ENCODE data around the gene TPK1. TPM values are rescaled to one million over a fixed set of nuclear protein-coding genes. Genes with fewer than 3 reads are reported as not detected.

TPK1 gene
- total RNA-seq, 6 donors from 2014 or later = 4.2 to 12.3 (median 9.1) TPM

- no peak overlapping the region for H3K4me3 ChIP-seq
These were observed 311.6 kb downstream of the TPK1 start for GRCh38 chr7:144524271-144524670.

GRCh38 chr7:144523621-144524020 lies 312.2 kb downstream of the TPK1 start:
- no peaks in the 10 kb centered on the region for H3K9me3 ChIP-seq
- DNase-seq = no peak
- no peak overlapping the region for H3K4me3 ChIP-seq
- no peaks in the 10 kb centered on the region for H3K36me3 ChIP-seq
- H3K27me3 ChIP-seq = no peaks in the 10 kb centered on the region
- no peaks in the 10 kb centered on the region for H3K4me1 ChIP-seq
- 83 to 89% methylated on average over 3 of the region's 3 CpGs for WGBS, 2 donors
- TF ChIP-seq POLR2A (IDR thresholded peaks at IDR 0.05) = no peak
- no peak for TF ChIP-seq CTCF (IDR thresholded peaks at IDR 0.05)
- TF ChIP-seq EP300 (IDR thresholded peaks at IDR 0.05) = no peak
- no peak for TF ChIP-seq POLR2AphosphoS5 (IDR thresholded peaks at IDR 0.05)
- no peak for ATAC-seq (ENCODE audit: low FRiP score in 2 of 2)
- no peak overlapping the region for H3K27ac ChIP-seq

More at GRCh38 chr7:144524271-144524670, 311.6 kb downstream of the TPK1 start:
- no peaks in the 10 kb centered on the region for H3K27me3 ChIP-seq
- no peak for TF ChIP-seq CTCF (IDR thresholded peaks at IDR 0.05)
- no peak for TF ChIP-seq POLR2A (IDR thresholded peaks at IDR 0.05)
- TF ChIP-seq EP300 (IDR thresholded peaks at IDR 0.05) = no peak
- TF ChIP-seq POLR2AphosphoS5 (IDR thresholded peaks at IDR 0.05) = no peak
- no peaks in the 10 kb centered on the region for H3K9me3 ChIP-seq
- DNase-seq (no peak), ATAC-seq (ENCODE audit: low FRiP score in 2 of 2) (no peak)
- 76 to 81% methylated on average over 3 of the region's 3 CpGs for WGBS, 2 donors
- no peaks in the 10 kb centered on the region for H3K36me3 ChIP-seq
- H3K27ac ChIP-seq = no peak overlapping the region
- no peaks in the 10 kb centered on the region for H3K4me1 ChIP-seq

GRCh38 chr7:144519925-144520324 lies 315.9 kb downstream of the TPK1 start:
- H3K4me3 ChIP-seq = no peak overlapping the region
- H3K27me3 ChIP-seq = no peaks in the 10 kb centered on the region
- 58 to 66% methylated on average over 4 of the region's 4 CpGs for WGBS, 2 donors
- no peaks in the 10 kb centered on the region for H3K4me1 ChIP-seq
- H3K27ac ChIP-seq = no peak overlapping the region
- ATAC-seq (ENCODE audit: low FRiP score in 2 of 2) (no peak), DNase-seq (no peak)
- H3K9me3 ChIP-seq = no peaks in the 10 kb centered on the region
- TF ChIP-seq CTCF (IDR thresholded peaks at IDR 0.05) (no peak), EP300 (IDR thresholded peaks at IDR 0.05) (no peak)
- H3K36me3 ChIP-seq = no peaks in the 10 kb centered on the region

GRCh38 chr7:144518360-144518759 lies 317.5 kb downstream of the TPK1 start:
- WGBS, 2 donors = 54 to 58% methylated on average over 1 of the region's 1 CpG
- no peaks in the 10 kb centered on the region for H3K36me3 ChIP-seq
- no peak for ATAC-seq (ENCODE audit: low FRiP score in 2 of 2)
- no peak for TF ChIP-seq EP300 (IDR thresholded peaks at IDR 0.05)
- TF ChIP-seq POLR2AphosphoS5 (IDR thresholded peaks at IDR 0.05) = no peak
- no peak for TF ChIP-seq CTCF (IDR thresholded peaks at IDR 0.05)
- TF ChIP-seq POLR2A (IDR thresholded peaks at IDR 0.05) = no peak
- H3K4me1 ChIP-seq = no peaks in the 10 kb centered on the region
- no peak overlapping the region for H3K27ac ChIP-seq
- DNase-seq = no peak
- no peak overlapping the region for H3K4me3 ChIP-seq
- H3K9me3 ChIP-seq = no peaks in the 10 kb centered on the region
- H3K27me3 ChIP-seq = no peaks in the 10 kb centered on the region

DNA sequence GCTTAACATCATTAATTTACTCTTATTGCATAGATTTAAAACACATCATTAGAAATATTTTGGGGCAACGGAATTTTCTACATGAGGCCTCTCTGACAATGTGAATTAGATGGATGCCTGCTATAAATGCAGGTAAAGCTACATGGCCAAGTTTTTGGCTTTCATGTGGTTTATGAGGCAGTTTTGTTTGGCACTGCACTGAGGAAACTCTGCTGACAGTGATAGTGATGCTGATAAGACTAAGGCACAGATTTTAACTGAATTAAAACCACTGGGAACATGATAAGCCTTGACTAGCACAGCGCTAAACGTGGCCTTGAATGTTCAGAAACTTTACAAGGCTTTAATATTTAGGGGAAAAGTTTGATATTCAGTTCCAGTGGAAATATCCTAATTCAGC lies 318.1 kb downstream of the TPK1 start:
- WGBS, 2 donors = 61 to 68% methylated on average over 3 of the region's 3 CpGs
- no peak for ATAC-seq (ENCODE audit: low FRiP score in 2 of 2)

More for the DNA sequence above, 318.1 kb downstream of the TPK1 start:
- Histone ChIP-seq H3K27ac (no peak overlapping the region), H3K27me3 (no peaks in the 10 kb centered on the region), H3K36me3 (no peaks in the 10 kb centered on the region), H3K9me3 (no peaks in the 10 kb centered on the region), H3K4me1 (no peaks in the 10 kb centered on the region), H3K4me3 (no peak overlapping the region)
- DNase-seq = no peak
- TF ChIP-seq CTCF (IDR thresholded peaks at IDR 0.05) (no peak), POLR2A (IDR thresholded peaks at IDR 0.05) (no peak), EP300 (IDR thresholded peaks at IDR 0.05) (no peak), POLR2AphosphoS5 (IDR thresholded peaks at IDR 0.05) (no peak)

All from upper lobe of left lung (tissue), 6 donors.